B cell (primary cell): ENCODE measurements around the gene NTM. TPM values are rescaled to one million over a fixed set of nuclear protein-coding genes. Genes with fewer than 3 reads are reported as not detected.

ENCODE experiments used
- ATAC-seq: fragments of 200-7000 bp; cut with Tn5 transposase; one replicate; pipeline ENCODE4 v1.10.0; 2021; ENCODE audit warnings: low read depth, mild to moderate bottlenecking, moderate number of reproducible peaks, moderate library complexity
- CTCF ChIA-PET: fragments of 350-600 bp; sonication (Branson Sonifier 250); formaldehyde crosslinking; loops from one replicate; lab custom pipeline; 2021; ENCODE audit warnings: antibody characterized with exemption, inconsistent platforms; lab: Charles Lee
- POLR2A ChIA-PET: fragments of 350-600 bp; sonication (Branson Sonifier 250); formaldehyde crosslinking; loops from one replicate; lab custom pipeline; 2021; ENCODE audit warnings: antibody characterized with exemption; lab: Charles Lee
- DNase-seq: peaks from one replicate; pipeline ENCODE4 v3.0.0; 2013
- H2AFZ ChIP-seq: 2 replicates; pipeline ENCODE4 v1.6.1; 2012; ENCODE audit warnings: mild to moderate bottlenecking, low read depth, low read length; ENCODE audit not compliant: insufficient read depth, poor library complexity, severe bottlenecking
- H3K27ac ChIP-seq, 2 donors: 1 replicate in 1 of 2; 2 replicates in 1 of 2; pipeline ENCODE4 v1.5.1; 2012 to 2013; ENCODE audit warnings: low read length in 2 of 2, mild to moderate bottlenecking in 2 of 2, moderate library complexity in 1 of 2
- H3K27me3 ChIP-seq, 4 experiments: fragments of 200-600 bp in 1 of 4; sonication (generic) in 1 of 4; replicated peaks in 1 of 4; 1 replicate in 2 of 4; 2 replicates in 2 of 4; pipeline versions ENCODE4 v1.6.1 to v1.7.0; 2013 to 2016; ENCODE audit warnings: low read length in 3 of 4, mild to moderate bottlenecking in 2 of 4, mixed read lengths in 1 of 4, moderate library complexity in 1 of 4; ENCODE audit not compliant: insufficient read depth in 4 of 4, control insufficient read depth in 3 of 4; ENCODE audit errors: control extremely low read depth in 1 of 4
- H3K36me3 ChIP-seq, 2 experiments: replicated peaks in 1 of 2; 1 replicate in 1 of 2; 2 replicates in 1 of 2; pipeline versions ENCODE4 v1.6.1 to v1.7.1; 2013; ENCODE audit warnings: low read length in 1 of 2; ENCODE audit not compliant: insufficient read depth in 2 of 2, control insufficient read depth in 1 of 2; ENCODE audit errors: control extremely low read depth in 1 of 2, extremely low read depth in 1 of 2
- H3K4me1 ChIP-seq, 2 donors: fragments of 200-600 bp in 1 of 2; sonication (generic) in 1 of 2; 1 replicate in 1 of 2; 2 replicates in 1 of 2; pipeline versions ENCODE4 v1.5.1 to v1.6.1; 2013 to 2017; ENCODE audit warnings: low read length in 2 of 2; ENCODE audit not compliant: control insufficient read depth in 2 of 2, insufficient read depth in 2 of 2
- H3K4me2 ChIP-seq: replicated peaks from 2 replicates; pipeline ENCODE3; 2012; ENCODE audit warnings: mild to moderate bottlenecking, low read depth, low read length; ENCODE audit not compliant: poor library complexity, severe bottlenecking
- H3K4me3 ChIP-seq, 5 experiments: fragments of 200-600 bp in 1 of 5; sonication (generic) in 1 of 5; 1 replicate in 3 of 5; 2 replicates in 2 of 5; pipeline versions ENCODE4 v1.5.1 to v1.7.0; 2011 to 2016; ENCODE audit warnings: low read length in 4 of 5, mild to moderate bottlenecking in 4 of 5, low read depth in 2 of 5, control low read depth in 1 of 5, moderate library complexity in 1 of 5; ENCODE audit not compliant: insufficient read depth in 1 of 5; ENCODE audit errors: control extremely low read depth in 1 of 5, extremely low read depth in 1 of 5
- H3K79me2 ChIP-seq: fragments of 200-600 bp; sonication (generic); one replicate; pipeline ENCODE4 v1.6.0; 2016; ENCODE audit warnings: low read length; ENCODE audit not compliant: control insufficient read depth, insufficient read depth
- H3K9ac ChIP-seq: fragments of 200-600 bp; sonication (generic); 2 replicates; pipeline ENCODE4 v1.6.1; 2017; ENCODE audit warnings: mild to moderate bottlenecking, low read length, moderate library complexity
- H3K9me3 ChIP-seq, 3 donors: one replicate each; pipeline versions ENCODE4 v1.6.1 to v1.7.1; 2013; ENCODE audit warnings: low read length in 2 of 3; ENCODE audit not compliant: control insufficient read depth in 2 of 3, insufficient read depth in 1 of 3; ENCODE audit errors: control extremely low read depth in 1 of 3
- H4K20me1 ChIP-seq: 2 replicates; pipeline ENCODE4 v1.6.0; 2012; ENCODE audit warnings: mild to moderate bottlenecking, low read length; ENCODE audit not compliant: insufficient read depth, control insufficient read depth, poor library complexity, severe bottlenecking
- H3K27ac Mint-ChIP-seq: one replicate; pipeline ENCODE4 v1.8.0; 2021; ENCODE audit warnings: mixed read lengths
- H3K27me3 Mint-ChIP-seq: one replicate; pipeline ENCODE4 v1.8.0; 2021; ENCODE audit warnings: mixed read lengths
- H3K4me1 Mint-ChIP-seq: one replicate; pipeline ENCODE4 v1.8.0; 2021; ENCODE audit warnings: mixed read lengths
- H3K4me3 Mint-ChIP-seq: one replicate; pipeline ENCODE4 v1.8.0; 2021; ENCODE audit warnings: mixed read lengths
- H3K9me3 Mint-ChIP-seq: one replicate; pipeline ENCODE4 v1.8.0; 2022; ENCODE audit warnings: mixed read lengths; ENCODE audit not compliant: insufficient read depth
- CTCF ChIP-seq: fragments of 200-600 bp; IDR thresholded peaks from one replicate; pipeline ENCODE4 v1.8.0; 2022; ENCODE audit warnings: antibody characterized with exemption, mild to moderate bottlenecking
- EZH2 ChIP-seq: IDR thresholded peaks from 2 replicates; pipeline ENCODE4 v1.6.1; 2012; ENCODE audit warnings: borderline replicate concordance, low read depth, mild to moderate bottlenecking, moderate library complexity, low read length; ENCODE audit not compliant: insufficient read depth, poor library complexity, severe bottlenecking
- WGBS: methylation state at CpG from one replicate; pipeline ENCODE4 v1.1.5; 2013; ENCODE audit warnings: missing lambda C conversion rate; ENCODE audit not compliant: insufficient coverage; 5-methylcytosine and 5-hydroxymethylcytosine counted together
- intact Hi-C: fragments of 100-400 bp; cut with micrococcal nuclease; formaldehyde crosslinking; loops from one replicate; pipeline ENCODE4 v1.10.0; 2022
- polyA plus RNA-seq: library from polyadenylated mRNA; depleted of rRNA; stranded (reverse); fragments of >200 nt; gene quantifications from 2 replicates; pipeline ENCODE4 v1.2.3, GENCODE V29; 2012
- total RNA-seq, 2 donors: library from RNA; stranded (reverse); fragments of 120-200 nt in 1 of 2; gene quantifications; 1 replicate in 1 of 2; 2 replicates in 1 of 2; pipeline versions ENCODE4 v1.2.3 to v1.2.4, GENCODE V29; 2013 to 2022

NTM gene
- total and polyA plus RNA-seq, 2 donors (not counting 1 experiment from before 2014, with no cell fraction given), result not detected

DNA sequence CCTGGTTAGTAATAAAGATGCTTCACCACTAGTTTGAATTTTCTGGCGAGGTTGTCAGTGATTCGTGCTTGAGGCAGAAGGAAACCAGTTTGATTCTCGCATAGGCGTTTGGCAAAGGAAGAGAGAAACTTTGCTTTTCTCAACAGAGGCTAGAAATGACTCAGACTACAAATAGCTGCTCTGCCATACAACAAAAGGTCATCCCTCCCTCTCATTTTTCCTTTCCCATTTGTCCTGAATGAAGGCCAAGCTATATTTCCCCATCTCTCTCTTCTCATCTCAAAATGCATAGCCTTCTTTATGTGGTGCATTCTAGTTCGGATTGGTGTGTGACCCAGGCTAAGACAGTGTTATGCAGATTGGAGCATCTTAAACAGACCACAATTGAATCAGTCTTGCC is 741.4 kb downstream of the NTM start:
- Histone ChIP-seq H3K27ac (no peak overlapping the region), H3K4me1 (no peaks in the 10 kb centered on the region), H3K4me3 (no peak overlapping the region), H3K27me3 (no peaks in the 10 kb centered on the region), H4K20me1 (no peaks in the 10 kb centered on the region), H3K79me2 (no peaks in the 10 kb centered on the region), H3K4me2 (no peak overlapping the region), H3K9ac (no peak overlapping the region), H3K36me3 (no peaks in the 10 kb centered on the region), H3K9me3 (peaks cover 0 to 5% (median 0%) of the 10 kb centered on the region in 3 donors), H2AFZ (no peak overlapping the region)
- no peak for ATAC-seq
- no peak for TF ChIP-seq EZH2
- no peak for TF ChIP-seq CTCF
- intact Hi-C loops, result no loop called here
- no peak for DNase-seq
- 83% methylated on average over 4 of the region's 5 CpGs for WGBS
- H3K4me3 Mint-ChIP-seq, result no peak overlapping the region
- CTCF ChIA-PET, result no interaction called here
- H3K4me1 Mint-ChIP-seq, result no peaks in the 10 kb centered on the region
- no peak overlapping the region for H3K27ac Mint-ChIP-seq
- POLR2A ChIA-PET, result no interaction called here
- H3K9me3 Mint-ChIP-seq, result no peaks in the 10 kb centered on the region
- no peaks in the 10 kb centered on the region for H3K27me3 Mint-ChIP-seq

- no peak overlapping the region for H2AFZ ChIP-seq
- no peak for TF ChIP-seq CTCF
- no peak for TF ChIP-seq EZH2
- no peak overlapping the region for H3K4me3 Mint-ChIP-seq
- ChIA-PET CTCF (no interaction called here), POLR2A (no interaction called here)
- no peaks in the 10 kb centered on the region for H3K36me3 ChIP-seq
- no peaks in the 10 kb centered on the region for H3K27me3 ChIP-seq
- H3K9me3 ChIP-seq, result peaks cover 0 to 5% (median 0%) of the 10 kb centered on the region in 3 donors
- no peak overlapping the region for H3K9ac ChIP-seq
- H4K20me1 ChIP-seq, result no peaks in the 10 kb centered on the region
- H3K4me1 Mint-ChIP-seq, result no peaks in the 10 kb centered on the region
- ATAC-seq, result no peak
- WGBS, result no CpG with 5 or more reads among the region's 6 CpGs
- intact Hi-C loops, result no loop called here
- no peaks in the 10 kb centered on the region for H3K27me3 Mint-ChIP-seq
- no peaks in the 10 kb centered on the region for H3K4me1 ChIP-seq
- no peak overlapping the region for H3K4me3 ChIP-seq
- H3K9me3 Mint-ChIP-seq, result no peaks in the 10 kb centered on the region
- H3K79me2 ChIP-seq, result no peaks in the 10 kb centered on the region
- no peak for DNase-seq
- no peak overlapping the region for H3K27ac Mint-ChIP-seq
- H3K4me2 ChIP-seq, result no peak overlapping the region
- no peak overlapping the region for H3K27ac ChIP-seq
Measured at GRCh38 chr11:132112846-132113245, 742.4 kb downstream of the NTM start.
